HG03280 (cell line): ENCODE data around the gene MYOM1.

Source experiments
- ATAC-seq: cut with Tn5 transposase; IDR thresholded peaks from one replicate; pipeline ENCODE4 v1.9.1; 2021; ENCODE audit warnings: mild to moderate bottlenecking, moderate library complexity; ENCODE audit not compliant: unreplicated experiment

Gene MYOM1

DNA sequence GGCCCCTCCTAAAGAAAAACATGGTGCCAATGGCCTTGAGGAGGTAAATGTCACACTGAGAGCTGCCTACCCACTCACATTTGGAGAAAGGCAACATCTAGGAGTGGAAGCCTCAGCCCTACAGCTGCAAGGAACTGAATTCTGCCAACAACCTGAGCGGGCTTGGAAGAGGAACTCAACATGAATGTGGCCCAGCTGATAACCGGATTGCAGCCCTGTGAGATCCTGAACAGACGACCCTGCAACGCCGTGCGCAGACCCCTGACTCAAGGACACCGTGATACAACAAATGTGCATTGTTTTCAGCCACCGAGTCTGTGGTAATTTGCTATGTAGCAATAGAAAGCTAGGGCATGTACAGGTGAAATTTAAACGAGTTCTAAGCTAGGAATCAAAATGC lies 99.4 kb downstream of the MYOM1 start:
- no peak for ATAC-seq

DNA sequence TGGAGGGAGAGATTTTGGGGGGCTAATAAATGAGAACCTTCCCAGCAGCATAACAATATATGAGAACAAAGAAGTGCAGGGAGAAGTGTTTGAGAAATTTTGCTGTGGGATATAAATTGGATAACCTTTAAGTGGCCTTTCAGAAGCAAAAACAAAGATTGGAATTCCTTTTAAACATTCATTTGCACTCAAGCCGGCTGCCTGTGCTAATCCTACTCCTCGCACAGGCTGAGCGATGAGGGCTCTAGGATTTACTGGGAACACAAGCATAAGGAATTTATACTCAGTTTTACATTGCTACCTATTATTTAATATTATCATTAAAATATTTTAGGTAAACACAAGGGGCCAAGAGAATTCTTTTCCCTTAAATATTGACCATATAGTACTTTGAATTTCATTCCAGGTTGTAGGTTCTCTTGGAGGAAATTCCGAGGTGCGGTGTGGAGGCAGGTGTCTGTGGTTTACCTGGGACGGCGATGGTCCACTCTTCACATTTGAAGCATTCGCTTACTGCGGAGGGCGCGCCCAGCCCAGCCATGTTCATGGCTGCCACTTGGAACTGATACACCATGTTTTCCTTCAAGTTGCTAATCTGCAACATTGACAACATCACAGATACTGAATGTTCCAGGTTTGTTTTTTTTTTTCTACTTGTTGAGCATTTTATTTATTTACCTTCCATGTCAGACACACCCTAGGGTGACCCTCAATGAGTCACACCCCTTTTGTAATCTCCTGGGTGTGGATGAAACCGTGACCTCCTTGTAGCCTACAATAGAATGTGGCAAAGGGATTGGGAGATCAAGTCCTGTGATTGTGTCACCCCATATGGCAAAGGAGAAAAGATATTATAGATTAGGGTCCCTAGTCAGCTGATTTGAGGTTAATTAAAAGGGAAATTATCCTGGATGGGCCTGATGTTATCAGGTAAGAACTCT lies 100.1 kb downstream of the MYOM1 start:
- ATAC-seq: no peak

DNA sequence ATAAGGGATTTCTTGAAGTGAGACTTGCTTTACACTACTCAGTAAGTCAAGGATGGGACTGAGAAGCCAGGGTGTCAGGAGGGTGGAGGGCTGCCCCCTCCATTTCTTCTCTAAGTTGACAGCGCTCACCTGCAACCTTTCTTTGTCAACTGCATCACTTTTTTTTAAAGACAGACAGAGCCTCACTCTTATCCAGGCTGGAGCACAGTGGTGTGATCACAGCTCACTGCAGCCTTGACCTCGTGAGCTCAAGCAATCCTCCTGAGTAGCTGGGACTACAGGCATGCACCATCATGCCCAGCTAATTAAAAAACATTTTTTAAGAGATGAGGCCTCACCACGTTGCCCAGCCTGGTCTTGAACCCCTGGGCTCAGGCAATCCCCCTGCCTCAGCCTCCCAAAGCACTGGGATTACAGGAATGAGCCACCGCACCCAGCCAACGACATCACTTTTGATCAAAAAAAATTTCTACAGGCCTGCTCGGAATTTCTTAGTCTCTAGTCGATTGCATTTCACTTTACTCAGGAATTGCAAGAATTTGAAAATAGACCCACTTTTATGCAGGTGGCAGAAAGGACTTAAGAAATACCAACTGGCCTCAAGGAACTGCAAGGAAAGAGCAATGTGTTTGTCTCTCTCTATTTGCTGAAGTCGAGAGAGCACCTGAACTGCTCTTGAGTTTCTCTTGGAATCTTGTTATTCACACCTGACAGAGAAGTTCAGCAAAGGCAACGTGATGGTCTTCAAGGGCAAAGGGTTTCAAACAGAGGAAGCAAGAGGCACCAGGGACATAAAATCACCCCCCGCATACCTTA lies 101.4 kb downstream of the MYOM1 start:
- ATAC-seq: no peak

- ATAC-seq: no peak
Observed at GRCh38 chr18:3117493-3118192, 102.1 kb downstream of the MYOM1 start.

- ATAC-seq: no peak
Observed at GRCh38 chr18:3115447-3116030, 104.2 kb downstream of the MYOM1 start.

GRCh38 chr18:3114451-3114850 lies 105.3 kb downstream of the MYOM1 start:
- no peak for ATAC-seq

GRCh38 chr18:3114026-3114425 lies 105.7 kb downstream of the MYOM1 start:
- ATAC-seq: no peak

GRCh38 chr18:3111523-3112240 lies 108.1 kb downstream of the MYOM1 start:
- no peak for ATAC-seq

- no peak for ATAC-seq
Observed at GRCh38 chr18:3110034-3110752, 109.6 kb downstream of the MYOM1 start.

GRCh38 chr18:3107740-3108151 lies 112.0 kb downstream of the MYOM1 start:
- ATAC-seq: no peak

DNA sequence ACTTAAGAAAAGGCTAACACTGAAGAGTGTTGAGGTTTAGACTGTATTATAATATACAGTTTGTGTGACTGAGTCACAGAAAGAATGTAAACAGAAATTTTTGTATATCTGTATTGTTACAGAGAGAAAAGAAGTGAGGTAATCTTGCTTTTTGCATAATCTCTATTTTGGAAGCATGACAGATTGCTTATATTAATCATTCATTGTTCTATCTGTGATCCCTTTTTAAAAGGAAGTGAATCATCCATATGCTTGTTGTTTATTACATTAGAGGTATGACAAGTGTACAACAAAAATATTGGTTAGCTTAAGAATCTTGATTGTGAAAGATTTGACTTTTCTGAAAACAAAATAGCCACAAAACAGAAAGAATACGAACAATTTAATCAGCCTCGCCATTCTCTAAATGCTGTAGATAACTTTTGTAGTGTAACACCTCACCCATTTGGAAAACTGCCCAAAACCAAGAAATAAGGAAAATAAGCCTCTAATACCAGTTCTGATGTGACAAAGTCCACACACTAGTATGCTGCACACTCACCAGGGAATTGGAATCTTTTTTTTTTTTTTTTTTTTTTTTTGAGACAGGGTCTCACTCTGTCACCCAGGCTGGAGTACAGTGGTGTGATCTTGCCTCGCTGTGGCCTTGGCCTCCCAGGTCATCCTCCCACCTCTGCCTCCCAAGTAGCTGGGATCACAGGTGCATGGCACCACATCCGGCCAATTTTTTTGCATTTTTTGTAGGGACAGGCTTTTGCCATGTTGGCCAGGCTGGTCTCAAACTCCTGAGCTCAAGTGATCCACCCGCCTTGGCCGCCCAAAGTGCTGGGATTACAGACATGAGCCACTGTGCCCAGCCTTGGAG lies 115.3 kb downstream of the MYOM1 start:
- ATAC-seq: no peak

DNA sequence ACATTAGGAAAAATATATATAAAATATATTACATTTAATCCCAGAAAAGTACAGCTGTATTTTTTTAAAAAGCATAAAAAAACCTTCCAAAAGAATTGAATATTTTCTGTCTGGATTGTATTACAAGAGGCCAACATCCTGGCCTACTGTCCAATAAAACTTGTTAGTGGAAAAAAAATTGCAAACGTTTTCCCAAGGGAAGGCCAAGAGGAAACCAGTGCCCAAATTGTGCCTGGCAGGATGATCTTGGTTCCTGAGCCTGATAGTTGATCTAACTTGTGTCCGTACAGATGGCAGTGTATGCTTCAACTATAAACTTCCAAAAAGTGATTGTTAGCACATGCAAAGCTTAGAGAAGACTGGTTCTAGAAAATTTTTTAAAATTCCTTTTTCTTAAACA lies 116.2 kb downstream of the MYOM1 start:
- no peak for ATAC-seq

- no peak for ATAC-seq
Observed at GRCh38 chr18:3102983-3103382, 116.8 kb downstream of the MYOM1 start.

DNA sequence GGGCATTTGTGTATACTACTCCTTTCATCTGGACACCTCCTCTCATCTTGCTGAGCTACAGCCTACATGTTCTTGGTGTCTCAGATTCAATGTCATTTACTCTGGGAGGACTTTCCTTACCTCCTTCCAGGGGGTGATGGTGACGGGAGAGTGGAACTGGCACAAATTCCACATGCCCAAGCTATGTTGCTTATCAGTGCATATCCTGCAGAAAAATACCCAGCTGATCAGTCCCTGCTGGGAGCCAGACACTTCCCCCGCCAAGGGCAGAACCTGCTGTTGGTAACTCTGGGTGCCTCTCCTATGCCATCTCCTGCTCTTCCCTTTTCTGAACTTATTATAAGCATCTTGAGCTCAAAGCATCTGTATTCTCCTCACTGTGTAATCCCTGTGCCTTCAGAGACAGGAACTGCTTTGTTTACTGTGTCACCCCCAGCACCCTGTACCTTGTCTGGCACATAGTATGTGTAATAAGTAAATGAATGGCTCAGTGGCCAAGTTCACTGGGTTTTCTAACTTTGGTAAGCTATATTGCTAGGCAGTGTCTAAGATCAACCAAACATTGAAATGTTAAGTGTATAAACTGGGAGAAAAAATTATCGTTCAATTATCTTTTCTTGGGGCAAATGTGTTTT lies 119.2 kb downstream of the MYOM1 start:
- ATAC-seq: no peak

DNA sequence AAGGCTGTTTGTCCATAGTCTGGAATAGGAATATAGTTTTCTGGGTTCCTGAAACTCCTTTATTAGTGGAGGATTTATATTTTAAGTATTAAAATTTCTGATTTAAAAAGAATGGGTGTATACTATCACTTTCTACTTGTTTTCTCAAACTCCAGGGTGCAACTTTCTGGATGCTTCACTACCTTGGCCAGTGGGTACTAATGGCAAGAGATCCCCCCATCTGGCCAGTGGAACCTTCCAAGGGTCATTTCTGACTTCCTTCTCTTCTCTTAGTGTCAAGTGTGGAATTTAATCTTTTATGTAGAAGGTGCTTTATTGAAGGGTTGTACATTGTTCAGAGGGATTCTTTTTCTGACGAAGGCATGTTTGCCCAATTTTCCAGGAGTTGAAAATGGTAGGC lies 120.4 kb downstream of the MYOM1 start:
- ATAC-seq: no peak

- ATAC-seq: no peak
Observed at GRCh38 chr18:3097082-3097481, 122.7 kb downstream of the MYOM1 start.

GRCh38 chr18:3095921-3096320 lies 123.8 kb downstream of the MYOM1 start:
- ATAC-seq: no peak

DNA sequence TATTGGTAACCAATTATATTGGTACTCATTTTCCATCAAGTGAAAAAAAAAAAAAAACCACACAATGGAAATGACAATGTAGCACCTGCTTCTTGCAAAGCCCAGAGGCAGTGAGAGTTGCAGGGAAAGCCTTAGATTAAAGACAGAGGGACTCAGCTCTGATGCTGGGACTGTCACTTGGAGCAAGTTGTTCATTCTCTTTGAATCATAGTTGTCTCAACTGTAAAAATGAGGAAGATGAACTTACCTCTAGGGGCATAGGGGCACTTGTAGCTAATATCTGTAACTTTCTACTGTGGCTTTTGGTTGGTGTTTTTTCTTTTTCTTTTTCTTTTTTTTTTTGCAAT lies 125.5 kb downstream of the MYOM1 start:
- no peak for ATAC-seq
